Measurements from ENCODE around the gene CD58. TPM values are rescaled to one million over a fixed set of nuclear protein-coding genes. Genes with fewer than 3 reads are reported as not detected.

The CD58 gene
- polyA plus RNA-seq, 1 experiment = 7.3 TPM

DNA sequence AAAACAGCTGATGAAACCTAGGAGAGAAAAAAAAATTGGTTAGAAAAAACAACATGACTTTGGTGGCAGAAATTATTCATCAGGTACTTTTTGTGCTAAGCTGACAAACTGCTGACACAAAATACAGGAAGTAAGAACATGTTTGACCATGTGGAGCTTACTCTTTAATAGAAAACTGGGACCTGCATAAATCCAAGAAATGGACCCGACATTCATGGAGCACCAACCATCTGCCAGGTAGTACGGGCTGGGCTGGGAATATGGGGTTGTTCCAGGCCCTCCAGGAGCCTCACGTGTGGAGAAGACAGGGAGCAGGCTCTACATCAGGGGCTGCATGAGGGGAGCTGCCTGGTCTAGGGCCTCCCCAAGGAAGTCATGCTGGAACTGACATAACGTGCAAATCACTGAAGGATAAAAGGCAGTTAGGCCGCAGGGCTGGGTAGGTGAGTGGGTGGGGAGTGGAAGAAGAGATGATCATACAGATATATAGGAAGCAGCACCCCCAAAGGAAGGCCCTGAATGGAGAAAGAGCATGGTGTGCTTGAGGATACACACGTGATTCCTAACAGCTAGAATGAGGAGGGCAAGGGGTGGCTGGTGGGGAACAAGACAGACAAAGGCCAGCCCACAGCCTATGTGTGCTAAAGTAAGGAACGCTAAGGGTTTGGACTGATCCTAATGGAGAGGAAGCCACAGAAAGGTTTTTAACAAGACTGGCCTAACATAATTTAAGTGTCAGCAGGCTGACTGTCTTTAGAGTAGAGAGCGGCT, 26.1 kb downstream of the CD58 start:
- no peaks in the 10 kb centered on the region for H3K27me3 ChIP-seq (ENCODE audit: control insufficient read depth, insufficient read depth, low read length)
- H3K9me3 ChIP-seq (ENCODE audit: control insufficient read depth, insufficient read depth, low read length) = no peaks in the 10 kb centered on the region
- TF ChIP-seq, protein P1, sequence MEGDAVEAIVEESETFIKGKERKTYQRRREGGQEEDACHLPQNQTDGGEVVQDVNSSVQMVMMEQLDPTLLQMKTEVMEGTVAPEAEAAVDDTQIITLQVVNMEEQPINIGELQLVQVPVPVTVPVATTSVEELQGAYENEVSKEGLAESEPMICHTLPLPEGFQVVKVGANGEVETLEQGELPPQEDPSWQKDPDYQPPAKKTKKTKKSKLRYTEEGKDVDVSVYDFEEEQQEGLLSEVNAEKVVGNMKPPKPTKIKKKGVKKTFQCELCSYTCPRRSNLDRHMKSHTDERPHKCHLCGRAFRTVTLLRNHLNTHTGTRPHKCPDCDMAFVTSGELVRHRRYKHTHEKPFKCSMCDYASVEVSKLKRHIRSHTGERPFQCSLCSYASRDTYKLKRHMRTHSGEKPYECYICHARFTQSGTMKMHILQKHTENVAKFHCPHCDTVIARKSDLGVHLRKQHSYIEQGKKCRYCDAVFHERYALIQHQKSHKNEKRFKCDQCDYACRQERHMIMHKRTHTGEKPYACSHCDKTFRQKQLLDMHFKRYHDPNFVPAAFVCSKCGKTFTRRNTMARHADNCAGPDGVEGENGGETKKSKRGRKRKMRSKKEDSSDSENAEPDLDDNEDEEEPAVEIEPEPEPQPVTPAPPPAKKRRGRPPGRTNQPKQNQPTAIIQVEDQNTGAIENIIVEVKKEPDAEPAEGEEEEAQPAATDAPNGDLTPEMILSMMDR (IDR thresholded peaks at IDR 0.05; ENCODE audit: low read depth, low read length) = no peak
- no peak overlapping the region for H3K4me3 ChIP-seq (ENCODE audit: low read depth, low read length)
- H3K27ac ChIP-seq (ENCODE audit: low read depth, low read length) = no peak overlapping the region
- CTCF ChIA-PET = no interaction called here
- POLR2A ChIA-PET = no interaction called here
- no peak for DNase-seq (ENCODE audit: low read depth, low spot score)

DNA sequence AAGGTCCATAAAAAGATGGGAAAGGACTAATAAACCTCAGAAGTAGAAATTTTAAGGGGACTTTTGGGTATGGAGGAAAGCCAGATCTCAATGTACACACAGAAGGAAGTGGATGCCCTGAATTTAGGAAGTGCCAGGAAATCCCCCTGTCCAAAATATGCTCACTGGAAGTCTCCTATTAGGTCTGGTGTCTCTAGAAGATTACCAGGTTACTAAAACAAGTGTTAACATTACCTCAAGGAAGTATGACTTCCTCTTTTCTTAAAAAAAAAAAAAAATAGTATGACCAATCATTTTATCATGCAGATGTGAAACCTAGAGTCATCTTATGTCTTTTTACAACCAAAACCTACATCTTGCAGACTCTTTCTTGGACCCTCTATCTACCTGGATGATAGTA, 30.7 kb downstream of the CD58 start:
- ChIA-PET CTCF (interaction anchor here (0.7 kb wide), 1 partner anchor 41 kb away, joined by 3 read pairs; no protein-coding TSS in a partner anchor), POLR2A (no interaction called here)
- no peaks in the 10 kb centered on the region for H3K27me3 ChIP-seq (ENCODE audit: control insufficient read depth, insufficient read depth, low read length)
- no peaks in the 10 kb centered on the region for H3K9me3 ChIP-seq (ENCODE audit: control insufficient read depth, insufficient read depth, low read length)
- no peak overlapping the region for H3K4me3 ChIP-seq (ENCODE audit: low read depth, low read length)
- H3K27ac ChIP-seq (ENCODE audit: low read depth, low read length) = no peak overlapping the region
- DNase-seq (ENCODE audit: low read depth, low spot score) = no peak
- TF ChIP-seq, protein P1 (IDR thresholded peaks at IDR 0.05; ENCODE audit: low read depth, low read length) = no peak

DNA sequence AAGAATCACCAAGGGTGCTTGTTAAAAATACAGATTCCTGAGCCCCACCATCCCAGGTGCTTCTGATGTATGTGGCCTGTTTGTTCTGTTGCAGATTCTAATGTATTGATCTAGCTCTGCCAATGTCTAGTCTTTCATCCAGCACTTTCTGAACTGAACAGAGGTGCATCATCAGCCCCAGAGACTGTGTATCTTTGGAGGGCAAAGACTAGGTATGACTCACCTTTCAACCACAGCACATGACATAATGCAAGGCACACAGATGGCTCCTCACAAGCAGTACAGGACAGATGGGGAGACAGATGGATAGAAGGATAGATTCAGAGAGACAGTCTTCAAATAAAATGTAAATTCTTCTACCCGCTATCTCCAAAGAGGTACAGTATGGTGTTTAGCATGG, 32.3 kb downstream of the CD58 start:
- CTCF ChIA-PET = interaction anchor here (1.5 kb wide), 1 partner anchor 36 kb away, joined by 4 read pairs; no protein-coding TSS in a partner anchor
- Histone ChIP-seq H3K4me3 (ENCODE audit: low read depth, low read length) (no peak overlapping the region), H3K27me3 (ENCODE audit: control insufficient read depth, insufficient read depth, low read length) (no peaks in the 10 kb centered on the region), H3K9me3 (ENCODE audit: control insufficient read depth, insufficient read depth, low read length) (peaks cover 5% of the 10 kb centered on the region; the same call in 1 of the 2 replicates), H3K27ac (ENCODE audit: low read depth, low read length) (no peak overlapping the region)
- POLR2A ChIA-PET = no interaction called here
- TF ChIP-seq, protein P1 (IDR thresholded peaks at IDR 0.05; ENCODE audit: low read depth, low read length) = no peak
- no peak for DNase-seq (ENCODE audit: low read depth, low spot score)

DNA sequence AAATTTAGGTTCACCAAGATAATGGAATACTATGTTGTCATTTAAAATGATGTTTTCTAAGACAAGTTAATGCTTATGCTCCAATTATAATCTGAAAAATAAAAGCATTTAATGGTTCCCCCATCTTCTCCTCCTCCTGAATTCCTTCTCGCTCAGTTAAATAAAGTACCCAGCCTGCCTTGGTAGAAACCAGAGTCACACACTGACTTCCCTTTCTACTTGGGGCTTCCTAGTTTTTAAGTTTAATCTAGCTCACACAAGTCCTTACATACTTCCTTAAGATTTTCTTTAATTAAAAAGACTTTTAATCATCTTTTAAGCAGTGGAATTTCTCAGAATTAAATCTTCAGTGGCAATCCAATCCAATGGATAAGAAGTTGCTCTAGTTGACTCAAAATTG, 32.9 kb downstream of the CD58 start:
- ChIA-PET POLR2A (no interaction called here), CTCF (interaction anchor here (1.5 kb wide), 1 partner anchor 37 kb away, joined by 4 read pairs; no protein-coding TSS in a partner anchor)
- no peak overlapping the region for H3K27ac ChIP-seq (ENCODE audit: low read depth, low read length)
- no peak for DNase-seq (ENCODE audit: low read depth, low spot score)
- peaks cover 5% of the 10 kb centered on the region; the same call in 1 of the 2 replicates for H3K9me3 ChIP-seq (ENCODE audit: control insufficient read depth, insufficient read depth, low read length)
- TF ChIP-seq, protein P1 (IDR thresholded peaks at IDR 0.05; ENCODE audit: low read depth, low read length) = no peak
- H3K27me3 ChIP-seq (ENCODE audit: control insufficient read depth, insufficient read depth, low read length) = no peaks in the 10 kb centered on the region
- H3K4me3 ChIP-seq (ENCODE audit: low read depth, low read length) = no peak overlapping the region

DNA sequence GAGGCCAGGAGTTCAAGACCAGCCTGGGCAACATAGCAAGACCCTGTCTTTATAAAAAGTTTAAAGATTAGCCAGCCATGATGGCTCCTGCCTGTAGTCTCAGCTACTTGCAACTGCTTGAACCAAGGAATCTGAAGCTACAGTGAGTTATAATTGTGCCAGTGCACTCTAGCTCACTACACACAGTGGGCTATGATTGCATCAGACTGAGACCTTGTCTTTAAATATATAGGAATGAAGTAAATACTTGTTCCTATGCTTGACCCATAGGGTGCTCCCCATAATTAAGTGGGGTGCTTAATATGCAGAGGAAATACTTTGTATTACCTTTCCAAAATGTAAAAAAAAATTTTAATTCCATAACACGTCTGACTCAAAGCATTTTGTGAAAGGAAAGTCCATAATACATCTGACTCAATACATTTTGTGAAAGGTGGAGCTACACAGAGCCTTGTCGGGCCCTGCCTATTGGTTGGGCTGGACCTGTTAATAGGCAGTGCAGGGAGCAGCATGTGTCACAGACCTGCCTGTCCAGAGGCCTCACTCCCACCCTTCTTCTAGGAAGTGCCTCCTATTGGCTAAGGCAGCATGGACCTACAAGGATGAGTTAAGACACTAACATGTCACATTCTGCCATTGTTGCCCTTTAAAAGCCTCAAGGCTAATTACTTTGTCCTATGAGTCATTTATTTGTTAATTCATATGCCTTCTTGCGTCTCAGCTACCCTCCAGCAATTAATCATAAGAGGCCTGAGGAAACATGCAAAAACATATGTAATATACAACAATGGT, 33.6 kb downstream of the CD58 start:
- Histone ChIP-seq H3K4me3 (ENCODE audit: low read depth, low read length) (no peak overlapping the region), H3K27ac (ENCODE audit: low read depth, low read length) (no peak overlapping the region), H3K9me3 (ENCODE audit: control insufficient read depth, insufficient read depth, low read length) (peaks cover 5% of the 10 kb centered on the region; the same call in 1 of the 2 replicates), H3K27me3 (ENCODE audit: control insufficient read depth, insufficient read depth, low read length) (no peaks in the 10 kb centered on the region)
- TF ChIP-seq, protein P1 (IDR thresholded peaks at IDR 0.05; ENCODE audit: low read depth, low read length) = no peak
- ChIA-PET POLR2A (no interaction called here), CTCF (no interaction called here)
- no peak for DNase-seq (ENCODE audit: low read depth, low spot score)
